BJ (cell line): ENCODE measurements around the gene CASTOR1. TPM values are rescaled to one million over a fixed set of nuclear protein-coding genes. Genes with fewer than 3 reads are reported as not detected.

ENCODE experiments used
- CTCF ChIA-PET: fragments of 350-600 bp; formaldehyde crosslinking; extraction: SDS; loops from one replicate; lab custom pipeline; 2021; ENCODE audit warnings: antibody characterized with exemption, inconsistent platforms; lab: Yijun Ruan, JAX
- POLR2A ChIA-PET: fragments of 300-600 bp; sonication (Branson Sonifier 250); formaldehyde crosslinking; extraction: SDS; loops from one replicate; lab custom pipeline; 2021; ENCODE audit warnings: antibody characterized with exemption; lab: Charles Lee
- DNase-seq: peaks from one replicate; pipeline ENCODE4 v3.0.0-alpha.2; 2011; ENCODE audit warnings: low read depth
- H3K27me3 ChIP-seq: 2 replicates; pipeline ENCODE4 v1.6.0; 2011; ENCODE audit warnings: low read length; ENCODE audit not compliant: control insufficient read depth, insufficient read depth
- H3K36me3 ChIP-seq: 2 replicates; pipeline ENCODE4 v1.5.1; 2011; ENCODE audit warnings: low read length; ENCODE audit not compliant: control insufficient read depth, insufficient read depth
- H3K4me3 ChIP-seq: 2 replicates; pipeline ENCODE4 v1.5.1; 2011; ENCODE audit warnings: low read depth, mild to moderate bottlenecking, control low read depth, low read length
- CTCF ChIP-seq: IDR thresholded peaks from 2 replicates; pipeline ENCODE4 v1.5.1; 2011; ENCODE audit warnings: low read depth, mild to moderate bottlenecking, control low read depth, inconsistent platforms, low read length, moderate library complexity; ENCODE audit not compliant: insufficient read depth
- polyA plus RNA-seq: library from polyadenylated mRNA; depleted of rRNA; stranded (reverse); fragments of >200 nt; gene quantifications from 2 replicates; pipeline ENCODE4 v1.2.3, GENCODE V29; 2011

Gene CASTOR1
- polyA plus RNA-seq, 1 experiment, result 16.4 TPM

DNA sequence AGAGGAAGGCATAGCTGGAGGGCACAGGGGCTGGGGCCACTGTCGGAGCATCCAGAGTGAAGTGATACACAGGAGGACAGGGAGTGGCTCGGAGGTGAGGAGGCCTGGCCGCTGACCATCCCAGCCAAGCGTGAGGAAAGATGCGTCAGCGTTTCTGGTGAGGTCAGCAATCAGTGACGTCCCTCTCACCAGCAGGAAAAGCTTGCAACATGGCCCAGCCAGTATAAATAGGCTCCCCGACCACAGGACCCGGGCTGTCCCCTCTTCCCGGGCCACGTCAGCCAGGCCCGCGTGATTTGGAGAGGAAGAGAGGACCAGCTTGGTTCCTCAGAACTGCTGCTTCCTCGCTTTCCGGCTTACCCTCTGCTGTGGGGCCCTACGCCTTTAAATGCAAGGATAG, 18.5 kb downstream of the CASTOR1 start:
- CTCF ChIA-PET, result interaction anchor here (0.6 to 2.3 kb wide), 7 partner anchors 9 to 409 kb away, joined by 3 to 8 read pairs (median 4); partner anchors contain the start of gene RNF215

DNA sequence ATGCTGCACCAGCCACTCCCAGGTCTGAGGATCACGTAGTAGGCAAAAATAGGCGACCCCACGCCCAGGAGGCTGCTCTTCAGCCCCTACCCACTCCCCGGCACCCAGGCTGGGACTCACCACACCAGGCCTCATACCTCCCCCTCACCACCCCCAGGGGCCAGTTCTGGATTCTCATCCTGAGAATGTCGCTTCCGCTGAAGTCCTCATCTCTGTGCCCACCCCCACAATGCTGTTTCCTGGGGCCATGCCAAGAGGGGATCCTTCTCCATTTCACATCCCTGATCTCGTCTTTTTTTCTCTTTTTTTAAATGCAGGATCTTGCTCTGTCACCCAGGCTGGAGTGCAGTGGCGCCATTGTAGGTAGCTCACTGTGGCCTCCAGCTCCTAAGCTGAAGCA, 21.0 kb downstream of the CASTOR1 start:
- Histone ChIP-seq H3K4me3 (no peak overlapping the region), H3K27me3 (no peaks in the 10 kb centered on the region), H3K36me3 (no peaks in the 10 kb centered on the region; the same call in 1 of the 2 replicates)
- CTCF ChIA-PET, result interaction anchor here (0.9 kb wide), 1 partner anchor 123 kb away, joined by 3 read pairs; no protein-coding TSS in a partner anchor
- TF ChIP-seq CTCF, result no peak
- DNase-seq, result no peak
- POLR2A ChIA-PET, result no interaction called here

More for the DNA sequence above, 18.5 kb downstream of the CASTOR1 start:
- Histone ChIP-seq H3K4me3 (no peak overlapping the region), H3K27me3 (peaks cover 5% of the 10 kb centered on the region), H3K36me3 (no peaks in the 10 kb centered on the region; the same call in 1 of the 2 replicates)
- no peak for TF ChIP-seq CTCF
- DNase-seq, result no peak
- POLR2A ChIA-PET, result no interaction called here

- Histone ChIP-seq H3K4me3 (no peak overlapping the region), H3K36me3 (no peaks in the 10 kb centered on the region; the same call in 1 of the 2 replicates), H3K27me3 (no peaks in the 10 kb centered on the region)
- ChIA-PET CTCF (interaction anchor here (1.3 kb wide), 1 partner anchor 21 kb away, joined by 4 read pairs; no protein-coding TSS in a partner anchor), POLR2A (no interaction called here)
- TF ChIP-seq CTCF, result no peak
- DNase-seq, result no peak
Observed at GRCh38 chr22:30267382-30268302, 21.7 kb downstream of the CASTOR1 start.

- ChIA-PET CTCF (interaction anchor here (1.0 to 3.8 kb wide), 4 partner anchors 11 to 158 kb away, joined by 3 to 34 read pairs (median 8); partner anchors contain the start of gene RNF215), POLR2A (no interaction called here)
- no peak for TF ChIP-seq CTCF
- Histone ChIP-seq H3K27me3 (no peaks in the 10 kb centered on the region), H3K36me3 (no peaks in the 10 kb centered on the region; the same call in 1 of the 2 replicates), H3K4me3 (no peak within 1 kb of the TSS)
- DNase-seq, result no peak
Observed at GRCh38 chr22:30266445-30267381, 22.6 kb downstream of the CASTOR1 start, which contains the start of gene OSM. TSS of gene OSM (minus strand) at chr22:30266851. CDS start at chr22:30266799, 52 bp downstream.
